Activated CD8-positive, alpha-beta memory T cell treated with anti-CD3 and anti-CD28 coated beads for 36 hours (primary cell): ENCODE measurements around the gene NUPR1. TPM values are rescaled to one million over a fixed set of nuclear protein-coding genes. Genes with fewer than 3 reads are reported as not detected.
"Not testable (repeated sequence)": the region's sequence is repeated elsewhere in the genome, so short reads cannot be mapped to it uniquely, and the experiment has no call there.

Experiments used
- CTCF ChIA-PET: fragments of 350-600 bp; sonication (Branson Sonifier 250); formaldehyde crosslinking; loops from one replicate; lab custom pipeline; 2021; ENCODE audit warnings: antibody characterized with exemption; lab: Charles Lee
- POLR2A ChIA-PET: fragments of 350-600 bp; sonication (Branson Sonifier 250); formaldehyde crosslinking; loops from one replicate; lab custom pipeline; 2021; ENCODE audit warnings: antibody characterized with exemption; lab: Charles Lee
- total RNA-seq, 2 experiments: library from RNA; stranded (reverse); gene quantifications; one replicate each; pipeline ENCODE4 v1.2.3, GENCODE V29; 2021

NUPR1 gene
- total RNA-seq, 2 experiments from 2014 or later, result not detected

GRCh38 chr16:28503470-28504259 lies 35.1 kb downstream of the NUPR1 start:
- ChIA-PET CTCF (interaction anchor here (0.6 to 1.2 kb wide), 2 partner anchors 12 to 315 kb away, joined by 3 to 4 read pairs; partner anchors contain the start of gene CLN3), POLR2A (no interaction called here)

GRCh38 chr16:28502290-28502689 lies 36.5 kb downstream of the NUPR1 start:
- CTCF ChIA-PET, result no interaction called here
- POLR2A ChIA-PET, result no interaction called here

GRCh38 chr16:28501258-28502232 lies 37.2 kb downstream of the NUPR1 start:
- ChIA-PET POLR2A (no interaction called here), CTCF (no interaction called here)

- CTCF ChIA-PET, POLR2A ChIA-PET: not testable (repeated sequence)
These were observed 38.1 kb downstream of the NUPR1 start for GRCh38 chr16:28500476-28501180.

- ChIA-PET POLR2A (no interaction called here), CTCF (no interaction called here)
These were observed 38.9 kb downstream of the NUPR1 start for GRCh38 chr16:28499854-28500253.

GRCh38 chr16:28498666-28499381 lies 40.0 kb downstream of the NUPR1 start:
- ChIA-PET CTCF (no interaction called here), POLR2A (no interaction called here)

- CTCF ChIA-PET, result no interaction called here
- POLR2A ChIA-PET, result no interaction called here
These were observed 40.7 kb downstream of the NUPR1 start for GRCh38 chr16:28497861-28498599.

- ChIA-PET POLR2A (no interaction called here), CTCF (no interaction called here)
These were observed 41.4 kb downstream of the NUPR1 start for GRCh38 chr16:28497386-28497785.

GRCh38 chr16:28496844-28497243 lies 41.9 kb downstream of the NUPR1 start:
- POLR2A ChIA-PET, result no interaction called here
- CTCF ChIA-PET, result interaction anchor here (1.2 kb wide), 1 partner anchor 9 kb away, joined by 3 read pairs; no protein-coding TSS in a partner anchor

- CTCF ChIA-PET, result interaction anchor here (1.2 kb wide), 1 partner anchor 9 kb away, joined by 3 read pairs; no protein-coding TSS in a partner anchor
- POLR2A ChIA-PET, result interaction anchor here (0.6 kb wide), 1 partner anchor 58 kb away, joined by 3 read pairs; no protein-coding TSS in a partner anchor
These were observed 42.7 kb downstream of the NUPR1 start for GRCh38 chr16:28495795-28496749.

GRCh38 chr16:28495098-28495793 lies 43.5 kb downstream of the NUPR1 start:
- ChIA-PET POLR2A (no interaction called here), CTCF (interaction anchor here (1.3 kb wide), 1 partner anchor 10 kb away, joined by 4 read pairs; no protein-coding TSS in a partner anchor)

GRCh38 chr16:28494121-28494851 lies 44.5 kb downstream of the NUPR1 start, which contains the start of gene APOBR:
TSS of gene APOBR (plus strand) at chr16:28494643. CDS start at chr16:28494682, 39 bp downstream.
- ChIA-PET CTCF (interaction anchor here (0.9 to 1.3 kb wide), 2 partner anchors 9 to 19 kb away, joined by 3 to 4 read pairs; no protein-coding TSS in a partner anchor), POLR2A (interaction anchor here (0.9 to 2.4 kb wide), 3 partner anchors 60 to 329 kb away, joined by 4 to 14 read pairs (median 10); partner anchors contain the start of genes ATXN2L and SGF29)

GRCh38 chr16:28492511-28492910 lies 46.3 kb downstream of the NUPR1 start:
- ChIA-PET CTCF (interaction anchor here (0.9 to 1.3 kb wide), 2 partner anchors 11 to 176 kb away, joined by 3 read pairs; no protein-coding TSS in a partner anchor), POLR2A (interaction anchor here (0.6 to 2.4 kb wide), 4 partner anchors 18 to 331 kb away, joined by 3 to 14 read pairs (median 5); partner anchors contain the start of genes SGF29 and XPO6)

- ChIA-PET POLR2A (interaction anchor here (0.6 to 2.4 kb wide), 6 partner anchors 9 to 281 kb away, joined by 3 to 14 read pairs (median 6); partner anchors contain the start of genes SGF29 and XPO6), CTCF (interaction anchor here (0.6 to 1.3 kb wide), 3 partner anchors 11 to 370 kb away, joined by 3 read pairs; no protein-coding TSS in a partner anchor)
These were observed 46.8 kb downstream of the NUPR1 start, which contains the start of gene CLN3 for GRCh38 chr16:28491970-28492474. TSS of gene CLN3 (minus strand) at chr16:28492074. CDS start at chr16:28491759, 315 bp downstream.
